SU-DHL-6 (cell line): ENCODE data around the gene MCF2.

Experiments used
- H2AFZ ChIP-seq: fragments of 200-600 bp; sonication (generic); 2 replicates; pipeline ENCODE4 v1.6.1; 2014; ENCODE audit warnings: low read depth, mild to moderate bottlenecking, moderate library complexity, mixed read lengths, antibody characterized with exemption, low read length; ENCODE audit not compliant: severe bottlenecking
- H3F3A ChIP-seq: fragments of 200-600 bp; shearing (Covaris generic); 2 replicates; pipeline ENCODE4 v1.6.0; 2016; ENCODE audit warnings: antibody characterized with exemption, mild to moderate bottlenecking; ENCODE audit not compliant: insufficient read depth
- H3K27ac ChIP-seq: fragments of 200-600 bp; sonication (generic); 2 replicates; pipeline ENCODE4 v1.5.1; 2016; ENCODE audit warnings: low read depth, mild to moderate bottlenecking, low read length, moderate library complexity, mixed read lengths
- H3K27me3 ChIP-seq: fragments of 200-600 bp; sonication (generic), shearing (Covaris generic); 2 replicates; pipeline ENCODE4 v1.6.0; 2014; ENCODE audit warnings: mild to moderate bottlenecking, low read length
- H3K36me3 ChIP-seq: fragments of 200-600 bp; sonication (generic); 2 replicates; pipeline ENCODE4 v1.6.1; 2014; ENCODE audit warnings: mild to moderate bottlenecking, low read length, mixed read lengths
- H3K4me2 ChIP-seq: fragments of 300-600, 200-600 bp; shearing (Covaris generic), sonication (generic); 2 replicates; pipeline ENCODE4 v1.6.0; 2014; ENCODE audit warnings: low read length, low read depth, mild to moderate bottlenecking; ENCODE audit not compliant: poor library complexity, severe bottlenecking
- H3K4me3 ChIP-seq: fragments of 200-600 bp; sonication (generic); 2 replicates; pipeline ENCODE4 v1.5.1; 2014; ENCODE audit warnings: antibody characterized with exemption, low read length, mild to moderate bottlenecking, mixed read lengths; ENCODE audit not compliant: insufficient read depth, poor library complexity, severe bottlenecking
- H3K79me2 ChIP-seq: fragments of 200-600 bp; sonication (generic); 2 replicates; pipeline ENCODE4 v1.6.1; 2014; ENCODE audit warnings: mild to moderate bottlenecking, low read length, moderate library complexity; ENCODE audit not compliant: insufficient read depth
- H3K9ac ChIP-seq: fragments of 200-600 bp; sonication (generic); 2 replicates; pipeline ENCODE4 v1.7.0; 2014; ENCODE audit warnings: mild to moderate bottlenecking, low read length
- H3K9me2 ChIP-seq: fragments of 200-600 bp; sonication (generic); replicated peaks from 2 replicates; pipeline ENCODE4 v1.6.1; 2014; ENCODE audit warnings: low read length; ENCODE audit not compliant: insufficient read depth
- H3K9me3 ChIP-seq: fragments of 200-600 bp; sonication (generic); 2 replicates; pipeline ENCODE4 v1.6.1; 2014; ENCODE audit warnings: low read length, mixed read lengths; ENCODE audit not compliant: insufficient read depth
- H4K20me1 ChIP-seq: fragments of 200-600 bp; sonication (generic); 2 replicates; pipeline ENCODE4 v1.6.1; 2014; ENCODE audit warnings: low read depth, mild to moderate bottlenecking, antibody characterized with exemption, low read length, moderate library complexity, mixed read lengths
- EZH2phosphoT487 ChIP-seq: fragments of 200-600 bp; sonication (generic), shearing (Covaris generic); conservative IDR thresholded peaks from 2 replicates; pipeline ENCODE4 v1.6.1; 2018; ENCODE audit warnings: mild to moderate bottlenecking, antibody characterized with exemption, low read length, moderate library complexity, mixed read lengths
- TF ChIP-seq, protein P1 (sequence below): fragments of 200-600 bp; sonication (generic); IDR thresholded peaks from one replicate; pipeline ENCODE4 v1.5.1; 2017; ENCODE audit warnings: antibody characterized with exemption, mild to moderate bottlenecking, low read length, moderate library complexity; ENCODE audit not compliant: insufficient read depth, poor library complexity, severe bottlenecking

The MCF2 gene

DNA sequence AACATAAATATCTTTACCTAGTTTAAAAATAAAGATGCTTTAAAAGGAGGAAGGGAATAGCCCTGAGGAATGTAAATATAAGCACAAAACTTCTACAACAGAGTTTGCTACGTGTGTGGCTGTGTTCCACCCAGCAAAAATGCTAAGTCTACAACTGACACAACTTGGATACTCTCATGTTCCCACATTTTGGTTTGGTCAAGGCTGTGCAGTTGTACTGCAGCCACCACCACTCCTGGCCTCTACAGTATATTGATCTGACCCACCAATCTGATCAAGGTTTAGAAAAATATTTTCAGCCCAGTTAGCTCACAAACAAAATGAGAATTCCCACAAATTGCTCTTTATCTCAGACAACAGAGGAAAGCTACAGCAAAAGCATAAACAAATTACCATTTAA lies 165.3 kb downstream of the MCF2 start:
- Histone ChIP-seq H3K79me2 (no peaks in the 10 kb centered on the region), H3K9ac (no peak overlapping the region), H4K20me1 (no peaks in the 10 kb centered on the region), H2AFZ (no peak overlapping the region), H3K27ac (no peak overlapping the region), H3K9me2 (no peaks in the 10 kb centered on the region), H3K4me3 (no peak overlapping the region), H3F3A (no peaks in the 10 kb centered on the region), H3K4me2 (no peak overlapping the region), H3K9me3 (no peaks in the 10 kb centered on the region), H3K36me3 (no peaks in the 10 kb centered on the region), H3K27me3 (no peaks in the 10 kb centered on the region)
- TF ChIP-seq EZH2phosphoT487: no peak
- TF ChIP-seq, protein P1, sequence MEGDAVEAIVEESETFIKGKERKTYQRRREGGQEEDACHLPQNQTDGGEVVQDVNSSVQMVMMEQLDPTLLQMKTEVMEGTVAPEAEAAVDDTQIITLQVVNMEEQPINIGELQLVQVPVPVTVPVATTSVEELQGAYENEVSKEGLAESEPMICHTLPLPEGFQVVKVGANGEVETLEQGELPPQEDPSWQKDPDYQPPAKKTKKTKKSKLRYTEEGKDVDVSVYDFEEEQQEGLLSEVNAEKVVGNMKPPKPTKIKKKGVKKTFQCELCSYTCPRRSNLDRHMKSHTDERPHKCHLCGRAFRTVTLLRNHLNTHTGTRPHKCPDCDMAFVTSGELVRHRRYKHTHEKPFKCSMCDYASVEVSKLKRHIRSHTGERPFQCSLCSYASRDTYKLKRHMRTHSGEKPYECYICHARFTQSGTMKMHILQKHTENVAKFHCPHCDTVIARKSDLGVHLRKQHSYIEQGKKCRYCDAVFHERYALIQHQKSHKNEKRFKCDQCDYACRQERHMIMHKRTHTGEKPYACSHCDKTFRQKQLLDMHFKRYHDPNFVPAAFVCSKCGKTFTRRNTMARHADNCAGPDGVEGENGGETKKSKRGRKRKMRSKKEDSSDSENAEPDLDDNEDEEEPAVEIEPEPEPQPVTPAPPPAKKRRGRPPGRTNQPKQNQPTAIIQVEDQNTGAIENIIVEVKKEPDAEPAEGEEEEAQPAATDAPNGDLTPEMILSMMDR: no peak

DNA sequence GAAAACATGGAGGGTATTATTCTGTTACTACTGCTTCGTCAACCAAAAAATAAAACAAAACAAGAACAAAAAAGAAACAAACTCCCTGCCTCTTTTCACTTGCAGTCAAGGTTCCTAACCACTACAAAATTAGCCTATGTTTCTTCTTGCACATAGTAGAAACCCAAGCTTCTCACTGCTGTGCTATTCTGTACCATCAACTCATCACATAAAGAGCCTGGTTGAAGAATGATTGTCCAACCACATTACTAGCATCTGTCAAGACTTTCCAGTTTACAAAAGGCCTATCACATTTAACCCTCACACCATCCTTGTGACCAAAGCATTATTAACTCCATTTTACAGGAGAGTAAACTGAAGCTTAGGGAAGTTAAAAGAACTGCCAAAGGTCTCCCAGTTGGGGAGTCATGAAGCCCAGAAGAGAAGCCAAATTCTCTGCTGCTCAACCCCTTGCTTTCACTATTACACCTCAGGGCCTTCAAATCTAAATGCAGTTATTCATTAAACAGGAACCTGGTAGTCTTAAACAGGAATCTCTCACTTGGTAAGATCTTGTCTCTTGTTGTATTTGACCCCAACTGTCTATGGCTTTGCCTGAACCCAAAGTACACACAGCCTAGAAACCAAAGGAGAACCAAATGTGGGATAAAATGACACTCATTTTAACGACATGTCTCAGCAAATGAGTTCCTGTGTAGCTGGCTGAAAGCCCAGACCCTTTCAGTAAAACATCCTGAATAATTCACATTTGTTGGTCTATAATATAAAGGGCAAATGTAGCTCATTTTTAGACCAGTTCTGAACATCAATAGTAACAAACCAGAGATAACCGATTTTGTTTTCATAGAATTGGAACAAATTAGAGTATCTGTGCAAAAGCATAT lies 168.8 kb downstream of the MCF2 start:
- Histone ChIP-seq H3K9me3 (no peaks in the 10 kb centered on the region), H4K20me1 (no peaks in the 10 kb centered on the region), H3K27me3 (no peaks in the 10 kb centered on the region), H3F3A (no peaks in the 10 kb centered on the region), H3K9ac (no peak overlapping the region), H3K36me3 (no peaks in the 10 kb centered on the region), H3K9me2 (no peaks in the 10 kb centered on the region), H3K4me3 (no peak overlapping the region), H3K79me2 (no peaks in the 10 kb centered on the region), H3K4me2 (no peak overlapping the region), H2AFZ (no peak overlapping the region), H3K27ac (no peak overlapping the region)
- TF ChIP-seq, protein P1: no peak
- TF ChIP-seq EZH2phosphoT487: no peak

DNA sequence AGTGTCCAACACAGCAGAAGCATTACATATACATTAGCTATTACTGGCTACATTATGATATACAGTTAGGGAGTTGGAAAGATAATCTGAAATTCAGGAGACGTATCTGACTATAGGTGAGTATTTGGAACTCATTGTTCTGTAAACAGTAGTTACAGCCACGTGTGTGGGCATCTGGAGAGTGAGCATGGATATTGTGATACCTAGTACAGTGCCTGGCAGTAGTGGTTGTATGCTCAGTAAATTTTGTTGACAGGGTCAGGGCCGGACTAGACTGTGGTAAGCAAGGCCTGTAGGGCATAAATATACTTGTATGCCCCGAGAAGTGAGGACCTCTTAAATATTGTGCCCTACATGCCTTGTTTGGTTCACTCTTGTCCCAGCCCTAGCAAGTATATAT lies 174.5 kb downstream of the MCF2 start:
- no peaks in the 10 kb centered on the region for H3K9me2 ChIP-seq

More for the DNA sequence above, 174.5 kb downstream of the MCF2 start:
- Histone ChIP-seq H3K36me3 (no peaks in the 10 kb centered on the region), H3K9me3 (no peaks in the 10 kb centered on the region), H3K9ac (no peak overlapping the region), H3K4me2 (no peak overlapping the region), H3K79me2 (no peaks in the 10 kb centered on the region), H2AFZ (no peak overlapping the region), H3K27me3 (no peaks in the 10 kb centered on the region), H3K27ac (no peak overlapping the region), H3K4me3 (no peak overlapping the region), H3F3A (no peaks in the 10 kb centered on the region), H4K20me1 (no peaks in the 10 kb centered on the region)
- no peak for TF ChIP-seq EZH2phosphoT487
- TF ChIP-seq, protein P1: no peak
